GM10248 (cell line): Measurements from ENCODE around the gene CCDC8.

Source experiments
- CTCF ChIA-PET: fragments of 300-600 bp; sonication (Branson Sonifier 250); formaldehyde crosslinking; extraction: SDS; loops from one replicate; lab custom pipeline; 2021; ENCODE audit warnings: antibody characterized with exemption; lab: Yijun Ruan, JAX
- POLR2A ChIA-PET: fragments of 350-650 bp; sonication (Branson Sonifier 250); formaldehyde crosslinking; extraction: SDS; loops from one replicate; lab custom pipeline; 2020; ENCODE audit warnings: antibody characterized with exemption; lab: Yijun Ruan, JAX
- DNase-seq: peaks from one replicate; pipeline ENCODE4 v3.0.0; 2012; ENCODE audit errors: extremely low spot score
- TF ChIP-seq, protein P1 (sequence below): IDR thresholded peaks from 2 replicates; pipeline ENCODE4 v1.5.1; 2012; ENCODE audit warnings: mild to moderate bottlenecking, low read depth; ENCODE audit errors: extremely low read depth, missing control alignments, control extremely low read depth

Gene CCDC8

DNA sequence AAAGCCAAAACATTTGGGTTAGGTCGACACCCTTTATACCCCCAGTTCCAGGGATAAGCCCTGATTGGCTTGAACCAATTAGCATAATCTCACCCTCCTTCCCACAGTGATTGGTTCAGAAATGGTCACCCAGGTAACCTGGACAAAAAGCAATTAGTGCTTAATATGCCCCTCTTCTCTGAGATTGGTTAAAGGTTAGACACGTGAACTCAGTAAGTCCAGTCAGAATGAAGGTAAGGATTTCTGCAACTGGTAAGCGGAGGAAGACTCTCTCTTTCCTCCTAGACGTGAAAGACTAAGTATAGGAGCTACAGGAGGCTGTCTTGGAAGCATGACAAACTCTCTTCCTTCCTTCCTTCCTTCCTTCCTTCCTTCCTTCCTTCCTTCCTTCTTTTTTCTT is 16.6 kb upstream of the CCDC8 start:
- ChIA-PET CTCF (no interaction called here), POLR2A (no interaction called here)
- TF ChIP-seq, protein P1, sequence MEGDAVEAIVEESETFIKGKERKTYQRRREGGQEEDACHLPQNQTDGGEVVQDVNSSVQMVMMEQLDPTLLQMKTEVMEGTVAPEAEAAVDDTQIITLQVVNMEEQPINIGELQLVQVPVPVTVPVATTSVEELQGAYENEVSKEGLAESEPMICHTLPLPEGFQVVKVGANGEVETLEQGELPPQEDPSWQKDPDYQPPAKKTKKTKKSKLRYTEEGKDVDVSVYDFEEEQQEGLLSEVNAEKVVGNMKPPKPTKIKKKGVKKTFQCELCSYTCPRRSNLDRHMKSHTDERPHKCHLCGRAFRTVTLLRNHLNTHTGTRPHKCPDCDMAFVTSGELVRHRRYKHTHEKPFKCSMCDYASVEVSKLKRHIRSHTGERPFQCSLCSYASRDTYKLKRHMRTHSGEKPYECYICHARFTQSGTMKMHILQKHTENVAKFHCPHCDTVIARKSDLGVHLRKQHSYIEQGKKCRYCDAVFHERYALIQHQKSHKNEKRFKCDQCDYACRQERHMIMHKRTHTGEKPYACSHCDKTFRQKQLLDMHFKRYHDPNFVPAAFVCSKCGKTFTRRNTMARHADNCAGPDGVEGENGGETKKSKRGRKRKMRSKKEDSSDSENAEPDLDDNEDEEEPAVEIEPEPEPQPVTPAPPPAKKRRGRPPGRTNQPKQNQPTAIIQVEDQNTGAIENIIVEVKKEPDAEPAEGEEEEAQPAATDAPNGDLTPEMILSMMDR = no peak
- DNase-seq = no peak

DNA sequence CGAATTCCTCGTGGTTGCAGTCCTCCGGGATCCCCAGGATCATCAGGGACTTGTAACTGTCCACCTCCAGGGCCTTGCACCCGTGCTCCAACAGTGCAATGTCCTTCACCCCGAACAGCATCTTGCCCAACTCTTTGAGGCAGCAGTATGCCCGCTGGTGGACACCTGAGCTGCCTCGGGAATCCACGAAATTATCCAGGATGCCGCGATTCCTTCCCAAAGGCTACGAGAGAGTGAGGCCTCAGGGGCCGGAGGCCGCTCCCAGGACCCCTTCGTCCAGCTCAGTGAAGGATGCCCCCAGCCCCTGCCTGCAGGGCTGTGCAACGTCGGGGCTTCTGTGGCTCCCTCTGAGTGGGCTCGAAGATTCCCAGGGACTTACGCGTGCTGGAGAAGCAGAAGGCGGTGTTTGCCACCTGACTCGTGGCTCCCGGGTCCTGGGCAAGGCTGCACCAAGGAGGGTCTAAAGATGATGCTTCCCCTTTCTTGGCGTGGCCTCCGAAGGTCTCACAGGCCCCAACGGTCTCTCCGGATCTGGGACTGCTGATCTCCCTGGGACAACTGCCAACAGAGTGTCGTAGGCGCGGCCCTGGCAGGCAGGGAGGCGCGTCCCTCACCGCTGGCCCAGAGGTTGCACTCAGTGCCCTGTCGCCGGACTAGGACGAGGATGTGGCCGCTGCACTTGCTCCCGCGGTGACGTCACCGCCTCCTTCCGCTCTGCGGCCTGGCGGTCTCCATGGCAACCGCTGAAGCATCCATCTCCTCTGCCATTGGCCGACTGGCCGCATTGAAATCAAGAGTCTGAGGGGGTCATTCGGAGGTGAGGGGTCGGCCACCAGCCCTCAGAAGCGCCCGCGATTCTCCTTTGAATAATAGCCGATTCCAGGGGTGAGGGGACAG is 15.1 kb upstream of the CCDC8 start, which contains the start of gene PNMA8C:
TSS of gene PNMA8C (minus strand) at position 698 of the 897 bp plus-strand sequence. CDS start at position 121, 577 bp downstream.
- TF ChIP-seq, protein P1 = no peak
- POLR2A ChIA-PET = no interaction called here
- DNase-seq = no peak
- CTCF ChIA-PET = interaction anchor here (1.4 kb wide), 1 partner anchor 25 kb away, joined by 3 read pairs; no protein-coding TSS in a partner anchor

DNA sequence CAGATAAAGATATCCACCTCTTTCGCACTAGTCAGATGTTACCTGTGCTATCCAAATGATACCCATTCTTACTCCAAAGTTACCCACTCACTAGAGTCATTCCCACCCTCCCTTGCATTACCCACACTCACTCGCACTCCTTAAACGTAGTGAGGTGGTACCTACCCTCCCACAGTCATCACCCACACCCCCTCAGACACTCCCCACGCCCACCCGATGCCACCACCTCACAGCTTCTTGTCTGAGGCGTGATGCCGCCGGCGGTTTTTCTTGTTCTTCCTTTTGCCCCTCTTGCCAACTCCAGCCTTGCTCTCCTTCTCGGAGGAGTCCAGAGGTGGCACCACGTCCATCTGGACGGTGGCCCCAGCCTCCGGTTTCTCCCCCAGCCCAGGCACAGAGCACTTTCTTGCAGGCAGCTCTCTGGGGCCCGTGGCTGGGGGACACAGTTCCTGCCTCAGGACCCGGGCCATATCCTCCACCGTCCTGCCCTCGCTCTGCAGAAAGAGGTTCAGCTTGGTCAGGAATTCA is 14.2 kb upstream of the CCDC8 start:
- TF ChIP-seq, protein P1 = no peak
- DNase-seq = no peak
- POLR2A ChIA-PET = no interaction called here
- CTCF ChIA-PET = interaction anchor here (1.3 to 1.4 kb wide), 2 partner anchors 12 to 24 kb away, joined by 3 read pairs; no protein-coding TSS in a partner anchor

DNA sequence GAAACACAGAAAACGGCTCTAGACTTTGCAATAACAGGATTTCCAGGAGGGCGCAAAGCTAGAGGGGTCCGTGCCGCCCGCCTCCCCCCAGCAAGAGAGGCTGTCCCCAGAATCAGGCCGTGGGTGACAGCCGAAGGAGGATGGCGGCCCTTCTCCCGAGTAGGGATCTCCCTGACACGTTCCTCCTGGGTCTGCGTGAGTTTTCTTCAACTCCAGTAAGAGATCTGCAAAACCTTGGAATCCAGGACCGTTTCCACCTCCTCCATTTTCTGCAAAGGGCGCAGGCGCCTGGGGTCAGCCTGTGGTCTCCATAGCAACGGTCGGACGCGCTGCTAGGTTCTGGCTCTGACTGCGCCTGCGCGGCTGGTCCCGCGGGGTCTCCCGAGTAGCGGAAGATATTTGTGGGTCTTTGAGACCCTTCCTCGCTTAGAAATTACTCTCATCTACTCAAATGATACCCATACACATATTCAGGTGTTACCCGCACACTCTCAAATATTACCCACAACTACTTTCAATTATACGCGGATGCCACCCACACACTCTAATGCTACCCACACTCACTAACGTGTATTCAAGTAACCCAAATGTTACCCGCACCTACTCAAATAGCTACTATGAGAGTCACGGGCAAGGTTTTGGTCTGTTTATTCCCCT is 13.3 kb upstream of the CCDC8 start:
- no peak for DNase-seq
- POLR2A ChIA-PET = no interaction called here
- TF ChIP-seq, protein P1 = no peak
- CTCF ChIA-PET = interaction anchor here (1.3 kb wide), 1 partner anchor 11 kb away, joined by 3 read pairs; no protein-coding TSS in a partner anchor

DNA sequence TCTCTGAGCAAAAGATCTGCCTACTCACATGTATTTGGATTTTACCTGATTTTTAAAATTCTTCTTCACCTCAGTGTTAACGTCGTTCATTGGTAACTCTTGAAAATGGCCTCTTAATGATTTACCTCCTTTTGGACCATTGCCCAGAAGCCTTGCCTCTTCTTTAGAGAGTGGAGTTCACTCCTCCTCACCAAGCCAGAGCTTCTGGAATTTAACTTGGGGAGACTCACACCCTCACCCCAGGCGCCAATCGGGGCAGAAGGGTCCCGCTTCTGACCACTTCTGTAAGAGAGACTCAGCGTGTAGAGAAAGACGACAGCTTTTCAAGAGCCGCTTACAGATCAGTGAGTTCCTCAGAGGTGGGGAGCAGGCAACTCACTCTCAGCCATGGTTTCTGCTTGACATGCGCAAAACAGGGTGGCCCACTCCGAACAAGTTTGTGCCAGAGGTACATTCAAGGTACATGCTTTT is 12.7 kb upstream of the CCDC8 start:
- POLR2A ChIA-PET = no interaction called here
- CTCF ChIA-PET = no interaction called here

DNA sequence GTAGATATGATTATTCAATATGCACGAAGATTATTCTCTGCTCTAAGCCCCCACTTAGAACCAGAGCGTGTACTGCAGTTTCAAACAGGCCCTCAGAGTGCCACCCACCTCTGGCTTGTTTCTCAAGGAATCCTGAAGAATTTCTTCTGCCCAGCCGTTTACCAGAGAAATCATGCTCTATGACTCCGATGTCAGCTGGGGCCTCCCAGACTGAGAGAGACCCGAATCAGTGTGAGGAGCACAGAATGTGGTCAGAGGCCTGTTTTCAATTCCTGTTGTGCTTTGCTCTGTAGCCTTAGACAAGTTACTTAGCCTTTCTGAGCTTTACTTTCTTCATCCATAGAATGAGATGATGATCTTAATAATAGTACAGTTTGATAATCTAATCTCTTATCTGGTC is 9.8 kb upstream of the CCDC8 start:
- no peak for DNase-seq
- POLR2A ChIA-PET = no interaction called here
- CTCF ChIA-PET = interaction anchor here (1.7 kb wide), 1 partner anchor 91 kb away, joined by 4 read pairs; no protein-coding TSS in a partner anchor
- TF ChIP-seq, protein P1 = no peak

More for the DNA sequence above, 12.7 kb upstream of the CCDC8 start:
- TF ChIP-seq, protein P1 = no peak
- no peak for DNase-seq
